ENCODE measurements around the gene NATD1. TPM values are rescaled to one million over a fixed set of nuclear protein-coding genes. Genes with fewer than 3 reads are reported as not detected.

NATD1 gene
- total and polyA plus RNA-seq, 10 of the 15 experiments (the other 5 are each of a cell fraction or from before 2014, with no cell fraction given) = 0.02 to 0.33 (median 0.15) TPM

GRCh38 chr17:21253646-21254441 lies 634 bp upstream of the NATD1 start:
- no TSS peak for BruUV-seq (replicated peaks)
- Histone ChIP-seq H2AFZ (ENCODE audit: control insufficient read depth, low read depth, low read length) (peak overlapping the region; percentile 2), H3K27ac (ENCODE audit: control insufficient read depth, insufficient read depth) (no peak overlapping the region), H3K36me3 (ENCODE audit: control insufficient read depth in 2 of 2, insufficient read depth in 2 of 2, low read length in 1 of 2) (no peaks in the 10 kb centered on the region), H3K4me1 (ENCODE audit: control insufficient read depth, insufficient read depth, low read length) (peaks cover 4% of the 10 kb centered on the region), H3K79me2 (ENCODE audit: control insufficient read depth, insufficient read depth, low read length) (no peaks in the 10 kb centered on the region), H4K20me1 (ENCODE audit: control insufficient read depth, insufficient read depth) (no peaks in the 10 kb centered on the region; the same call in 1 of the 2 replicates), H3K4me3 (peak overlapping the region; percentile 70), H3K9ac (ENCODE audit: control insufficient read depth, insufficient read depth, low read length) (no peak overlapping the region), H3K4me2 (ENCODE audit: control insufficient read depth, insufficient read depth) (peak overlapping the region; percentile 78), H3K27me3 (replicated peaks in 1 of 2; ENCODE audit: control insufficient read depth in 2 of 2, insufficient read depth in 2 of 2, low read length in 1 of 2) (peaks cover 2 to 5% of the 10 kb centered on the region in 2 experiments; a peak in 3 of 4 replicates), H3K9me3 (replicated peaks; ENCODE audit: control insufficient read depth, insufficient read depth, low read length) (no peaks in the 10 kb centered on the region)
- intact Hi-C loops (cut with micrococcal nuclease; ENCODE audit: unreplicated experiment) (no loop called here), in situ Hi-C loops (cut with MboI) (loop anchor here (10.0 kb wide), 1 partner anchor 61 kb away; no protein-coding TSS in a partner anchor)
- no peak for ATAC-seq
- TF ChIP-seq ZBTB40 (IDR thresholded peaks at IDR 0.05; ENCODE audit: borderline replicate concordance) (peak; percentile 21; the same call in 1 of the 2 replicates), SRF (IDR thresholded peaks at IDR 0.05; ENCODE audit: low read depth in 2 of 2, low read length in 2 of 2) (no peak)
- WGBS (ENCODE audit: insufficient coverage, insufficient replicate concordance, low lambda C conversion rate, missing lambda C conversion rate) = 30% methylated on average over 15 of the region's 15 CpGs
- DNase-seq (ENCODE audit: low read depth, low spot score) = no peak
- ChIA-PET POLR2A (no interaction called here), CTCF (interaction anchor here (1.2 kb wide), 1 partner anchor 27 kb away, joined by 3 read pairs; no protein-coding TSS in a partner anchor), SMC1A (ENCODE audit: uncharacterized antibody, unreplicated experiment) (interaction anchor here (0.9 kb wide), 1 partner anchor 126 kb away, joined by 3 read pairs; no protein-coding TSS in a partner anchor), RAD21 (ENCODE audit: unreplicated experiment) (no interaction called here)
- no peak for FAIRE-seq
